D721Med (cell line): ENCODE data around the gene CYFIP1.

ENCODE experiments used
- DNase-seq: peaks from one replicate; pipeline ENCODE4 v3.0.0; 2011; ENCODE audit warnings: low spot score; ENCODE audit not compliant: insufficient read length
- FAIRE-seq: peaks from 2 replicates; lab custom pipeline; 2011; peaks lifted over from hg19 to GRCh38; lab: Jason Lieb, UNC
- CTCF ChIP-seq: IDR thresholded peaks from 2 replicates; pipeline ENCODE4 v1.5.1; 2012; ENCODE audit warnings: mild to moderate bottlenecking, control low read depth; ENCODE audit not compliant: insufficient read depth; ENCODE audit errors: missing control alignments

The CYFIP1 gene

GRCh38 chr15:22907161-22907950 lies 72.8 kb downstream of the CYFIP1 start:
- no peak for FAIRE-seq
- no peak for DNase-seq

GRCh38 chr15:22904736-22905135 lies 75.4 kb downstream of the CYFIP1 start:
- FAIRE-seq: no peak
- no peak for TF ChIP-seq CTCF
- DNase-seq: no peak

More at GRCh38 chr15:22907161-22907950, 72.8 kb downstream of the CYFIP1 start:
- TF ChIP-seq CTCF: no peak

- DNase-seq (no peak), FAIRE-seq (no peak)
- TF ChIP-seq CTCF: no peak
These were observed 76.1 kb downstream of the CYFIP1 start for GRCh38 chr15:22903961-22904534.

- DNase-seq: no peak
- no peak for TF ChIP-seq CTCF
- FAIRE-seq: no peak
These were observed 76.7 kb downstream of the CYFIP1 start for GRCh38 chr15:22903427-22903826.

GRCh38 chr15:22902981-22903380 lies 77.2 kb downstream of the CYFIP1 start:
- TF ChIP-seq CTCF: no peak
- FAIRE-seq (no peak), DNase-seq (no peak)

- no peak for DNase-seq
- no peak for FAIRE-seq
- TF ChIP-seq CTCF: no peak
These were observed 77.6 kb downstream of the CYFIP1 start for GRCh38 chr15:22902578-22902977.

GRCh38 chr15:22902046-22902445 lies 78.1 kb downstream of the CYFIP1 start:
- DNase-seq (no peak), FAIRE-seq (no peak)
- TF ChIP-seq CTCF: no peak
